Common myeloid progenitor, CD34-positive (primary cell): ENCODE data around the gene WDR81.
A peak's percentile ranks its signal among the peaks of the same experiment; 100 is the strongest.

Experiments used
- CTCF ChIA-PET: fragments of 350-600 bp; sonication (Branson Sonifier 250); formaldehyde crosslinking; loops from one replicate; lab custom pipeline; 2021; ENCODE audit warnings: antibody characterized with exemption; lab: Charles Lee
- POLR2A ChIA-PET: fragments of 350-600 bp; sonication (Branson Sonifier 250); formaldehyde crosslinking; loops from one replicate; lab custom pipeline; 2021; ENCODE audit warnings: antibody characterized with exemption; lab: Charles Lee
- DNase-seq, 3 donors: peaks; one replicate each; pipeline versions ENCODE4 v3.0.0 to v3.0.0-alpha.2; 2013
- H3K27ac ChIP-seq, 2 experiments: 1 replicate in 1 of 2; 2 replicates in 1 of 2; pipeline ENCODE4 v1.7.0; 2013; ENCODE audit warnings: inconsistent platforms in 2 of 2, low read length in 2 of 2, mild to moderate bottlenecking in 2 of 2, low read depth in 1 of 2, moderate library complexity in 1 of 2; ENCODE audit not compliant: severe bottlenecking in 2 of 2, insufficient read depth in 1 of 2, poor library complexity in 1 of 2
- H3K27me3 ChIP-seq, 5 experiments: replicated peaks in 2 of 5; 1 replicate in 3 of 5; 2 replicates in 2 of 5; pipeline versions ENCODE4 v1.6.1 to v1.7.0; 2013; ENCODE audit warnings: low read length in 4 of 5, mild to moderate bottlenecking in 2 of 5, moderate library complexity in 2 of 5, inconsistent platforms in 1 of 5; ENCODE audit not compliant: insufficient read depth in 5 of 5, control insufficient read depth in 4 of 5
- H3K36me3 ChIP-seq, 4 experiments: 1 replicate in 2 of 4; 2 replicates in 2 of 4; pipeline versions ENCODE4 v1.6.1 to v1.7.0; 2013; ENCODE audit warnings: low read length in 3 of 4, control low read depth in 1 of 4, mild to moderate bottlenecking in 1 of 4; ENCODE audit not compliant: control insufficient read depth in 4 of 4, insufficient read depth in 4 of 4
- H3K4me1 ChIP-seq, 4 experiments: 1 replicate in 3 of 4; 2 replicates in 1 of 4; pipeline versions ENCODE4 v1.6.1 to v1.7.1; 2013; ENCODE audit warnings: low read length in 3 of 4, mild to moderate bottlenecking in 3 of 4, control low read depth in 1 of 4, inconsistent platforms in 1 of 4, moderate library complexity in 1 of 4; ENCODE audit not compliant: control insufficient read depth in 4 of 4, insufficient read depth in 4 of 4; ENCODE audit errors: control extremely low read depth in 1 of 4
- H3K4me3 ChIP-seq, 7 experiments: 1 replicate in 4 of 7; 2 replicates in 3 of 7; pipeline versions ENCODE4 v1.5.1 to v1.7.0; 2013; ENCODE audit warnings: mild to moderate bottlenecking in 7 of 7, low read length in 6 of 7, moderate library complexity in 6 of 7, inconsistent platforms in 2 of 7, low read depth in 2 of 7, control low read depth in 1 of 7; ENCODE audit not compliant: insufficient read depth in 4 of 7, control insufficient read depth in 1 of 7; ENCODE audit errors: extremely low read depth in 1 of 7
- H3K9me3 ChIP-seq, 5 experiments: 1 replicate in 4 of 5; 2 replicates in 1 of 5; pipeline versions ENCODE4 v1.6.1 to v1.7.1; 2013; ENCODE audit warnings: low read length in 4 of 5, mild to moderate bottlenecking in 2 of 5, inconsistent platforms in 1 of 5, low read depth in 1 of 5, moderate library complexity in 1 of 5; ENCODE audit not compliant: control insufficient read depth in 4 of 5, insufficient read depth in 2 of 5; ENCODE audit errors: control extremely low read depth in 1 of 5
- WGBS: methylation state at CpG from one replicate; pipeline ENCODE4 v1.1.5; 2013; ENCODE audit not compliant: insufficient coverage; 5-methylcytosine and 5-hydroxymethylcytosine counted together

Gene WDR81

GRCh38 chr17:1754430-1755112, 30.1 kb downstream of the WDR81 start:
- no peak for DNase-seq
- Histone ChIP-seq H3K27ac (no peak overlapping the region), H3K36me3 (no peaks in the 10 kb centered on the region), H3K4me1 (peaks cover 0 to 23% (median 19%) of the 10 kb centered on the region in 4 experiments), H3K4me3 (no peak overlapping the region), H3K27me3 (no peaks in the 10 kb centered on the region), H3K9me3 (no peaks in the 10 kb centered on the region)
- WGBS, result 87% methylated on average over 14 of the region's 25 CpGs
- POLR2A ChIA-PET, result interaction anchor here (0.6 to 1.0 kb wide), 3 partner anchors 8 to 108 kb away, joined by 3 read pairs; no protein-coding TSS in a partner anchor
- CTCF ChIA-PET, result interaction anchor here (0.7 to 6.7 kb wide), 10 partner anchors 10 to 45 kb away, joined by 3 to 41 read pairs (median 4); no protein-coding TSS in a partner anchor

- CTCF ChIA-PET, result interaction anchor here (1.3 to 6.7 kb wide), 4 partner anchors 10 to 34 kb away, joined by 4 to 41 read pairs (median 6); no protein-coding TSS in a partner anchor
- WGBS, result 88% methylated on average over 7 of the region's 20 CpGs
- Histone ChIP-seq H3K27ac (no peak overlapping the region), H3K27me3 (no peaks in the 10 kb centered on the region), H3K9me3 (no peaks in the 10 kb centered on the region), H3K36me3 (no peaks in the 10 kb centered on the region), H3K4me3 (no peak overlapping the region), H3K4me1 (peaks cover 0 to 23% (median 19%) of the 10 kb centered on the region in 4 experiments)
- DNase-seq, result no peak
- POLR2A ChIA-PET, result interaction anchor here (0.6 kb wide), 1 partner anchor 107 kb away, joined by 3 read pairs; no protein-coding TSS in a partner anchor
These were observed 30.8 kb downstream of the WDR81 start for GRCh38 chr17:1755252-1755826.

GRCh38 chr17:1755827-1756262, 31.3 kb downstream of the WDR81 start:
- POLR2A ChIA-PET, result no interaction called here
- WGBS, result 94% methylated on average over 15 of the region's 17 CpGs
- Histone ChIP-seq H3K9me3 (no peaks in the 10 kb centered on the region), H3K36me3 (no peaks in the 10 kb centered on the region), H3K27me3 (no peaks in the 10 kb centered on the region), H3K4me1 (peaks cover 0 to 20% (median 19%) of the 10 kb centered on the region in 4 experiments), H3K27ac (no peak overlapping the region), H3K4me3 (no peak overlapping the region)
- CTCF ChIA-PET, result interaction anchor here (1.3 to 6.7 kb wide), 4 partner anchors 9 to 34 kb away, joined by 4 to 41 read pairs (median 6); no protein-coding TSS in a partner anchor
- no peak for DNase-seq

- peak in 2 of 3 donors; percentile 44 to 45 for DNase-seq
- Histone ChIP-seq H3K36me3 (no peaks in the 10 kb centered on the region), H3K9me3 (no peaks in the 10 kb centered on the region), H3K27me3 (no peaks in the 10 kb centered on the region), H3K4me1 (peaks cover 6 to 30% (median 26%) of the 10 kb centered on the region in 4 experiments), H3K4me3 (no peak overlapping the region), H3K27ac (no peak overlapping the region)
- WGBS, result 20% methylated on average over 13 of the region's 15 CpGs
- CTCF ChIA-PET, result interaction anchor here (1.0 kb wide), 1 partner anchor 11 kb away, joined by 3 read pairs; no protein-coding TSS in a partner anchor
- POLR2A ChIA-PET, result no interaction called here
These were observed 34.3 kb downstream of the WDR81 start for GRCh38 chr17:1758807-1759206.

- H3K27me3 ChIP-seq, result no peaks in the 10 kb centered on the region
- H3K27ac ChIP-seq, result no peak overlapping the region
- H3K4me1 ChIP-seq, result peaks cover 7 to 34% (median 29%) of the 10 kb centered on the region in 4 experiments
- no peak for DNase-seq
- no peaks in the 10 kb centered on the region for H3K9me3 ChIP-seq
- ChIA-PET POLR2A (no interaction called here), CTCF (interaction anchor here (1.0 kb wide), 1 partner anchor 11 kb away, joined by 3 read pairs; no protein-coding TSS in a partner anchor)
- H3K36me3 ChIP-seq, result no peaks in the 10 kb centered on the region
- 85% methylated on average over 2 of the region's 5 CpGs for WGBS
- H3K4me3 ChIP-seq, result no peak overlapping the region
These were observed 35.0 kb downstream of the WDR81 start for GRCh38 chr17:1759529-1759928.

- no peaks in the 10 kb centered on the region for H3K9me3 ChIP-seq
- DNase-seq, result no peak
- peaks cover 7 to 40% (median 32%) of the 10 kb centered on the region in 4 experiments for H3K4me1 ChIP-seq
- H3K27me3 ChIP-seq, result no peaks in the 10 kb centered on the region
- ChIA-PET CTCF (interaction anchor here (0.8 to 2.0 kb wide), 10 partner anchors 8 to 45 kb away, joined by 3 to 12 read pairs (median 4); no protein-coding TSS in a partner anchor), POLR2A (interaction anchor here (0.6 to 1.0 kb wide), 3 partner anchors 8 to 23 kb away, joined by 3 read pairs; no protein-coding TSS in a partner anchor)
- H3K36me3 ChIP-seq, result no peaks in the 10 kb centered on the region
- H3K27ac ChIP-seq, result no peak overlapping the region
- H3K4me3 ChIP-seq, result no peak overlapping the region
- WGBS, result 86% methylated on average over 18 of the region's 21 CpGs
These were observed 37.9 kb downstream of the WDR81 start for GRCh38 chr17:1762233-1762900.
